H1 (cell line): Measurements from ENCODE around the gene DIAPH2. TPM values are rescaled to one million over a fixed set of nuclear protein-coding genes. Genes with fewer than 3 reads are reported as not detected.

Experiments used
- CTCF ChIA-PET: fragments of 300-600 bp; sonication (Branson Sonifier 250); formaldehyde crosslinking; loops from one replicate; lab custom pipeline; 2021; ENCODE audit not compliant: partially characterized antibody; lab: Charles Lee
- POLR2A ChIA-PET: fragments of 300-600 bp; sonication (Branson Sonifier 250); formaldehyde crosslinking; loops from one replicate; lab custom pipeline; 2021; ENCODE audit warnings: inconsistent platforms; ENCODE audit not compliant: partially characterized antibody; lab: Charles Lee
- DNase-seq, 2 experiments: peaks; one replicate each; pipeline versions ENCODE4 v3.0.0 to v3.0.0-alpha.2; 2010 to 2022; ENCODE audit warnings: low spot score in 2 of 2, low read depth in 1 of 2, mixed read lengths in 1 of 2
- FAIRE-seq: peaks from 2 replicates; lab custom pipeline; 2011; peaks lifted over from hg19 to GRCh38; lab: Jason Lieb, UNC
- H2AFZ ChIP-seq: 2 replicates; pipeline ENCODE4 v1.8.1; 2012; ENCODE audit warnings: low read length, inconsistent platforms
- H2AK5ac ChIP-seq: 2 replicates; pipeline ENCODE4 v1.6.1; 2013; ENCODE audit warnings: low read depth, low read length
- H2BK120ac ChIP-seq: replicated peaks from 2 replicates; pipeline ENCODE3; 2013; ENCODE audit warnings: low read depth, low read length, inconsistent platforms
- H2BK12ac ChIP-seq: 2 replicates; pipeline ENCODE4 v1.6.1; 2013; ENCODE audit warnings: low read depth, low read length
- H2BK15ac ChIP-seq: 2 replicates; pipeline ENCODE4 v1.6.1; 2013; ENCODE audit warnings: low read length
- H2BK20ac ChIP-seq: 2 replicates; pipeline ENCODE4 v1.6.1; 2013; ENCODE audit warnings: low read length
- H2BK5ac ChIP-seq: 2 replicates; pipeline ENCODE4 v1.6.1; 2013; ENCODE audit warnings: low read depth, low read length
- H3K14ac ChIP-seq: 2 replicates; pipeline ENCODE4 v1.6.1; 2013; ENCODE audit warnings: inconsistent platforms; ENCODE audit not compliant: insufficient read length
- H3K18ac ChIP-seq: 2 replicates; pipeline ENCODE4 v1.6.1; 2013; ENCODE audit warnings: low read length; ENCODE audit errors: extremely low read depth
- H3K23ac ChIP-seq: 2 replicates; pipeline ENCODE4 v1.6.1; 2013; ENCODE audit warnings: inconsistent platforms; ENCODE audit not compliant: insufficient read length
- H3K23me2 ChIP-seq: 2 replicates; pipeline ENCODE4 v1.6.1; 2013; ENCODE audit warnings: low read depth, low read length
- H3K27ac ChIP-seq: 2 replicates; pipeline ENCODE4 v1.6.1; 2011; ENCODE audit warnings: low read depth, low read length, inconsistent platforms
- H3K27me3 ChIP-seq, 4 experiments: replicated peaks in 1 of 4; 1 replicate in 1 of 4; 2 replicates in 3 of 4; pipeline versions ENCODE4 v1.6.1 to v1.8.1; 2011 to 2013; ENCODE audit warnings: low read length in 3 of 4, mild to moderate bottlenecking in 3 of 4, inconsistent platforms in 2 of 4, mixed read lengths in 2 of 4, moderate library complexity in 1 of 4; ENCODE audit not compliant: control insufficient read depth in 3 of 4, insufficient read depth in 3 of 4; ENCODE audit errors: extremely low read depth in 1 of 4
- H3K36me3 ChIP-seq, 4 experiments: 2 replicates each; pipeline versions ENCODE4 v1.6.1 to v1.8.1; 2011 to 2013; ENCODE audit warnings: mild to moderate bottlenecking in 4 of 4, low read length in 3 of 4, moderate library complexity in 2 of 4, control low read depth in 1 of 4, inconsistent platforms in 1 of 4; ENCODE audit not compliant: insufficient read depth in 4 of 4, control insufficient read depth in 2 of 4
- H3K4ac ChIP-seq: replicated peaks from 2 replicates; pipeline ENCODE3; 2013; ENCODE audit warnings: low read length, low read depth, mixed read lengths, inconsistent platforms; ENCODE audit not compliant: insufficient read length
- H3K4me1 ChIP-seq, 4 experiments: replicated peaks in 1 of 4; 1 replicate in 1 of 4; 2 replicates in 3 of 4; pipeline versions ENCODE4 v1.6.1 to v1.8.1; 2011 to 2013; ENCODE audit warnings: low read length in 3 of 4, inconsistent platforms in 2 of 4, mixed read lengths in 1 of 4; ENCODE audit not compliant: insufficient read depth in 4 of 4, control insufficient read depth in 3 of 4
- H3K4me2 ChIP-seq, 2 experiments: 2 replicates each; pipeline versions ENCODE4 v1.6.1 to v1.8.1; 2011 to 2013; ENCODE audit warnings: low read depth in 2 of 2, low read length in 2 of 2, control low read depth in 1 of 2, inconsistent platforms in 1 of 2, mild to moderate bottlenecking in 1 of 2; ENCODE audit not compliant: insufficient read depth in 1 of 2
- H3K4me3 ChIP-seq, 4 experiments: fragments of 200-600, 300-600 bp in 1 of 4; sonication (generic), shearing (Covaris generic), sonication (Bioruptor Twin) in 1 of 4; 2 replicates each; pipeline versions ENCODE4 v1.5.1 to v1.8.1; 2011 to 2016; ENCODE audit warnings: low read length in 4 of 4, low read depth in 3 of 4, control low read depth in 2 of 4, inconsistent platforms in 2 of 4, mild to moderate bottlenecking in 2 of 4, mixed read lengths in 1 of 4, moderate library complexity in 1 of 4; ENCODE audit not compliant: insufficient read depth in 2 of 4; ENCODE audit errors: extremely low read depth in 1 of 4
- H3K56ac ChIP-seq: replicated peaks from 2 replicates; pipeline ENCODE3; 2013; ENCODE audit warnings: low read depth, mild to moderate bottlenecking, mixed read lengths, low read length, inconsistent platforms; ENCODE audit not compliant: insufficient read length
- H3K79me1 ChIP-seq: 2 replicates; pipeline ENCODE4 v1.6.1; 2013; ENCODE audit warnings: low read depth, low read length, control low read depth
- H3K79me2 ChIP-seq, 2 experiments: 2 replicates each; pipeline versions ENCODE4 v1.6.1 to v1.8.1; 2012 to 2013; ENCODE audit warnings: low read length in 2 of 2, mild to moderate bottlenecking in 2 of 2, inconsistent platforms in 1 of 2; ENCODE audit not compliant: insufficient read depth in 2 of 2, control insufficient read depth in 1 of 2
- H3K9ac ChIP-seq, 4 experiments: replicated peaks in 1 of 4; 1 replicate in 1 of 4; 2 replicates in 3 of 4; pipeline versions ENCODE4 v1.6.1 to v1.8.1; 2011 to 2013; ENCODE audit warnings: low read depth in 3 of 4, low read length in 3 of 4, control low read depth in 2 of 4, mild to moderate bottlenecking in 2 of 4, moderate library complexity in 2 of 4, inconsistent platforms in 1 of 4; ENCODE audit errors: extremely low read depth in 1 of 4
- H3K9me3 ChIP-seq, 2 experiments: 2 replicates each; pipeline versions ENCODE4 v1.6.1 to v1.8.1; 2012 to 2013; ENCODE audit warnings: mild to moderate bottlenecking in 2 of 2, moderate library complexity in 2 of 2, control low read depth in 1 of 2, inconsistent platforms in 1 of 2, low read depth in 1 of 2, low read length in 1 of 2, mixed read lengths in 1 of 2; ENCODE audit not compliant: insufficient read depth in 2 of 2
- H4K20me1 ChIP-seq, 2 experiments: replicated peaks in 1 of 2; 2 replicates each; pipeline versions ENCODE3 to v1.8.1; 2011 to 2013; ENCODE audit warnings: inconsistent platforms in 2 of 2, low read length in 2 of 2, mild to moderate bottlenecking in 1 of 2; ENCODE audit not compliant: insufficient read depth in 2 of 2, control insufficient read depth in 1 of 2
- H4K5ac ChIP-seq: 2 replicates; pipeline ENCODE4 v1.6.1; 2013; ENCODE audit warnings: low read length, low read depth, mixed read lengths, inconsistent platforms; ENCODE audit not compliant: insufficient read length
- H4K8ac ChIP-seq: 2 replicates; pipeline ENCODE4 v1.8.0; 2013; ENCODE audit warnings: mild to moderate bottlenecking, moderate library complexity, low read length, inconsistent platforms; ENCODE audit not compliant: insufficient read depth; ENCODE audit errors: extremely low read depth
- H4K91ac ChIP-seq: replicated peaks from 2 replicates; pipeline ENCODE3; 2013; ENCODE audit warnings: low read length, mixed read lengths, inconsistent platforms; ENCODE audit not compliant: insufficient read length
- ASH2L ChIP-seq: fragments of 200-600, 300-600 bp; sonication (generic); IDR thresholded peaks from one replicate; pipeline ENCODE4 v1.7.1; 2017; ENCODE audit warnings: low read length
- CREB1 ChIP-seq: IDR thresholded peaks from 2 replicates; pipeline ENCODE4 v1.6.1; 2012; ENCODE audit warnings: inconsistent platforms
- EGR1 ChIP-seq: IDR thresholded peaks from 2 replicates; pipeline ENCODE4 v1.6.1; 2011; ENCODE audit warnings: low read depth, low read length, borderline replicate concordance
- EP300 ChIP-seq, 2 experiments: IDR thresholded peaks; 1 replicate in 1 of 2; 2 replicates in 1 of 2; pipeline ENCODE4 v1.6.1; 2011 to 2012; ENCODE audit warnings: low read depth in 2 of 2, low read length in 2 of 2, mild to moderate bottlenecking in 2 of 2, borderline replicate concordance in 1 of 2, inconsistent platforms in 1 of 2, moderate library complexity in 1 of 2
- FOSL1 ChIP-seq: IDR thresholded peaks from 2 replicates; pipeline ENCODE4 v1.6.1; 2011; ENCODE audit warnings: mild to moderate bottlenecking, low read depth, low read length, moderate library complexity; ENCODE audit not compliant: insufficient read depth
- JUND ChIP-seq: IDR thresholded peaks from 2 replicates; pipeline ENCODE4 v1.6.1; 2011; ENCODE audit warnings: mild to moderate bottlenecking, improper control_type of control experiment, low read length
- NANOG ChIP-seq: IDR thresholded peaks from 2 replicates; pipeline ENCODE4 v1.6.1; 2011; ENCODE audit warnings: low read length, low read depth, mild to moderate bottlenecking, inconsistent platforms; ENCODE audit not compliant: insufficient read depth, poor library complexity, severe bottlenecking
- RAD21 ChIP-seq, 2 experiments: IDR thresholded peaks in 1 of 2; conservative IDR thresholded peaks in 1 of 2; 2 replicates each; pipeline ENCODE4 v1.6.1; 2011; ENCODE audit warnings: low read depth in 2 of 2, low read length in 2 of 2, improper control_type of control experiment in 1 of 2, inconsistent platforms in 1 of 2, mild to moderate bottlenecking in 1 of 2, moderate library complexity in 1 of 2
- RBBP5 ChIP-seq: IDR thresholded peaks from 2 replicates; pipeline ENCODE4 v1.7.1; 2012; ENCODE audit warnings: low read depth, mild to moderate bottlenecking, inconsistent platforms, low read length, moderate library complexity, borderline replicate concordance
- SIRT6 ChIP-seq: IDR thresholded peaks from one replicate; pipeline ENCODE4 v1.7.1; 2012; ENCODE audit warnings: low read length, inconsistent platforms
- SP4 ChIP-seq: IDR thresholded peaks from 2 replicates; pipeline ENCODE4 v1.6.1; 2012; ENCODE audit warnings: low read length, inconsistent platforms
- SRF ChIP-seq: IDR thresholded peaks from 2 replicates; pipeline ENCODE4 v1.6.1; 2011; ENCODE audit warnings: mild to moderate bottlenecking, low read depth, low read length, moderate library complexity
- TEAD4 ChIP-seq: IDR thresholded peaks from 2 replicates; pipeline ENCODE4 v1.6.1; 2012; ENCODE audit warnings: low read depth, low read length, inconsistent platforms, mixed read lengths
- YY1 ChIP-seq: IDR thresholded peaks from 2 replicates; pipeline ENCODE4 v1.6.1; 2011; ENCODE audit warnings: low read depth, mild to moderate bottlenecking, low read length
- WGBS, 2 experiments: shearing (Covaris generic) in 1 of 2; methylation state at CpG; one replicate each; pipeline versions ENCODE4 v1.1.6 to v1.1.7; 2013 to 2015; ENCODE audit warnings: low lambda C conversion rate in 2 of 2, mixed read lengths in 2 of 2, inconsistent platforms in 1 of 2, low coverage in 1 of 2, missing lambda C conversion rate in 1 of 2; ENCODE audit not compliant: insufficient replicate concordance in 2 of 2, insufficient coverage in 1 of 2, insufficient read length in 1 of 2; ENCODE audit errors: extremely low coverage in 1 of 2, missing lambda C conversion rate in 1 of 2; 5-methylcytosine and 5-hydroxymethylcytosine counted together
- polyA plus RNA-seq, 7 experiments: library from polyadenylated mRNA; depleted of rRNA in 3 of 7; stranded (reverse) in 5 of 7; unstranded in 2 of 7; fragments of >200 nt in 5 of 7; fragments of 200-250 nt in 2 of 7; gene quantifications; 1 replicate in 5 of 7; 2 replicates in 1 of 7; 4 replicates in 1 of 7; pipeline versions ENCODE4 v1.2.1 to v1.2.3, GENCODE V29; 2011 to 2013; ENCODE audit warnings: missing spikeins in 2 of 7, mixed read lengths in 2 of 7
- total RNA-seq: library from RNA; stranded (reverse); fragmentation: NEBNext Ultra II Directional; extraction: Animal tissue kit (Norgen Biotek cat#: 25700); gene quantifications from 2 replicates; pipeline ENCODE4 v1.2.1, GENCODE V29; 2021

Gene DIAPH2
- total and polyA plus RNA-seq, 2 of the 8 experiments (the other 6 are each of a cell fraction or from before 2014, with no cell fraction given), result 4.4 to 24.3 TPM

DNA sequence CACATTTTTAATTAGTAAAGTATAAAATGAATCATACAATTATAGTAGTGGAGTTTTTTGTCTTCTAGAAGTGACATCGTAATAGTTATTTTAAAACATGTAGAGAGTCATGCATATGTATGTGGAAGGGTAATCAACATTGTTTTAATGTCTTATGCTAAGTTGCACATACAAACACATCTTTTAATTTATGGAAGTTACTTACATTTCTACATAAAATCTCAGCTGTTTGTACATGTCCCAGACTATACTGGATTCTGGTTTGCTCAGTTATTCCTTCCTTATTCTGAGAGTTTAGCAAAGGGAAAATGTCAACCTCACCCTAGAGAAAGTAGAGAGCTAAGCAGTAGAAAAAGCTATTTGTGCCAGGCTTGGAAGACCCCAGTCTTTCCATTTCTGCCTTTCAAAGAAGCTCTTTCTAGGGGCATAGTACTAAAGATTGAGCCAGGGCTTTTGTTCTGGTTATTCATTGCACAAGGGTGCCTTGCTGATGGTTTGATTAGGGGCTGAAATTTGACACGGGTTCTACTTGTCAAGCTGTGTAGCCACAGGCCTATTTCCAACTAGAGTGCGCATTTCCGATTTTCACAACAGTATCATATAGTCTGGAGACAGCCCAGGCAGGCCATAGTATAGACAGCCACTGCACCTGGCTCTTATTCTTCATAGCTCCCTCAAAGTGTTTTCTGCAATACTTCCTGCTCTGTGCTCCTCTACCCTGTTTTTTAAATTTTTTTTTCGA, 305.4 kb downstream of the DIAPH2 start:
- H3K23ac ChIP-seq, result no peak overlapping the region
- no peak for TF ChIP-seq RAD21 (IDR thresholded peaks at IDR 0.05 in 1 of 2, conservative IDR thresholded peaks at IDR 0.05 in 1 of 2; ENCODE audit: low read depth in 2 of 2, low read length in 2 of 2)
- TF ChIP-seq NANOG, result no peak
- no peak for TF ChIP-seq YY1
- no peak for TF ChIP-seq ASH2L
- TF ChIP-seq TEAD4, result no peak
- TF ChIP-seq SRF, result no peak
- no peak for TF ChIP-seq CREB1
- TF ChIP-seq EP300 (IDR thresholded peaks at IDR 0.05; ENCODE audit: borderline replicate concordance in 1 of 2, low read depth in 2 of 2, low read length in 2 of 2), result no peak
- TF ChIP-seq SIRT6, result no peak
- no peak for TF ChIP-seq JUND
- no peak for TF ChIP-seq EGR1
- TF ChIP-seq SP4, result no peak
- no peak for TF ChIP-seq RBBP5
- no peak for TF ChIP-seq FOSL1

More for the DNA sequence above, 305.4 kb downstream of the DIAPH2 start:
- WGBS, 2 experiments, result 82% methylated on average over 5 of the region's 5 CpGs; no CpG with 5 or more reads in 1 of the 2 experiments
- Histone ChIP-seq H3K4me1 (no peaks in the 10 kb centered on the region), H3K79me2 (no peaks in the 10 kb centered on the region), H2AK5ac (no peak overlapping the region), H2BK120ac (no peak overlapping the region), H2BK12ac (no peak overlapping the region), H4K5ac (no peak overlapping the region), H3K27ac (no peak overlapping the region), H3K9ac (no peak overlapping the region), H2BK20ac (no peak overlapping the region), H3K9me3 (no peaks in the 10 kb centered on the region), H3K27me3 (no peaks in the 10 kb centered on the region), H2BK5ac (no peak overlapping the region), H3K23me2 (no peaks in the 10 kb centered on the region), H4K20me1 (no peaks in the 10 kb centered on the region), H3K36me3 (no peaks in the 10 kb centered on the region), H3K14ac (no peak overlapping the region), H3K4me2 (no peak overlapping the region), H2AFZ (no peak overlapping the region), H3K4me3 (no peak overlapping the region), H3K4ac (no peak overlapping the region), H3K56ac (no peak overlapping the region), H2BK15ac (no peak overlapping the region), H3K18ac (no peak overlapping the region), H4K8ac (no peak overlapping the region), H3K79me1 (no peaks in the 10 kb centered on the region), H4K91ac (no peak overlapping the region)
- POLR2A ChIA-PET, result interaction anchor here (1.4 kb wide), 1 partner anchor 11 kb away, joined by 3 read pairs; no protein-coding TSS in a partner anchor
- no peak for DNase-seq
- CTCF ChIA-PET, result interaction anchor here (0.6 kb wide), 1 partner anchor 307 kb away, joined by 3 read pairs; no protein-coding TSS in a partner anchor
- FAIRE-seq, result no peak
